ENCODE measurements around the gene CDIP1. TPM values are rescaled to one million over a fixed set of nuclear protein-coding genes. Genes with fewer than 3 reads are reported as not detected.

Gene CDIP1
- total and polyA plus RNA-seq, 9 of the 15 experiments (the other 6 are each of a cell fraction or from before 2014, with no cell fraction given), result 0.29 TPM; not detected in 8

GRCh38 chr16:4474192-4474961 lies 64.2 kb downstream of the CDIP1 start, which contains the start of gene NMRAL1 (continued):
- TF ChIP-seq USF1 (CRISPR knock-in tag; IDR thresholded peaks at IDR 0.05) (peak; percentile 93), DPF2 (IDR thresholded peaks at IDR 0.05) (peak; percentile 76), XRCC5 (IDR thresholded peaks at IDR 0.05; ENCODE audit: low read depth, low read length) (peak; percentile 56; the same call in 1 of the 2 replicates), E2F5 (CRISPR knock-in tag; IDR thresholded peaks at IDR 0.05) (peak; percentile 44; the same call in 1 of the 2 replicates), TFAP4 (CRISPR knock-in tag; IDR thresholded peaks at IDR 0.05; ENCODE audit: borderline replicate concordance) (peak; percentile 84), XRCC3 (IDR thresholded peaks at IDR 0.05) (no peak), NRF1 (conservative IDR thresholded peaks at IDR 0.05 in 1 of 2, IDR thresholded peaks at IDR 0.05 in 1 of 2) (peak; percentile 81 to 85), ZBTB7A (IDR thresholded peaks at IDR 0.05; ENCODE audit: borderline replicate concordance, control insufficient read depth, low read depth, low read length) (peak; percentile 95), ETV5 (CRISPR knock-in tag; IDR thresholded peaks at IDR 0.05; ENCODE audit: low read depth) (peak; percentile 85), FOS (IDR thresholded peaks at IDR 0.05; ENCODE audit: extremely low read depth, insufficient read length) (no peak), CHD4 (IDR thresholded peaks at IDR 0.05; ENCODE audit: insufficient read depth, insufficient replicate concordance, low read depth, low read length, poor library complexity, severe bottlenecking) (peak; percentile 50), E2F3 (CRISPR knock-in tag; IDR thresholded peaks at IDR 0.05) (peak; percentile 67), ZFX (CRISPR knock-in tag; IDR thresholded peaks at IDR 0.05) (peak; percentile 78), ATF2 (CRISPR knock-in tag; IDR thresholded peaks at IDR 0.05) (0 out of 2 replicates have a peak, but pooled peaks have one; percentile 17), RNF2 (IDR thresholded peaks at IDR 0.05) (peak; percentile 80), KAT7 (CRISPR knock-in tag; IDR thresholded peaks at IDR 0.05; ENCODE audit: borderline replicate concordance) (peak; percentile 81; the same call in 1 of the 2 replicates), U2AF1 (optimal IDR thresholded peaks at IDR 0.05; ENCODE audit: low read depth, low read length) (peak; percentile 81), KHSRP (IDR thresholded peaks at IDR 0.05) (no peak), ATF7 (IDR thresholded peaks at IDR 0.05) (peak; percentile 80), EGR1 (conservative IDR thresholded peaks at IDR 0.05) (0 out of 2 replicates have a peak, but pooled peaks have one; percentile 11), ZMIZ1 (IDR thresholded peaks at IDR 0.05; ENCODE audit: low read depth in 2 of 2, low read length in 2 of 2) (peak in 1 of 2 experiments; percentile 59; a peak in 1 of 4 replicates)
